NOMO-1 treated with DMSO at 0.1 percent for 48 hours (cell line): ENCODE data around the gene AFDN.

Experiments used
- DNase-seq: peaks from one replicate; lab custom pipeline; 2025; ENCODE audit not compliant: unreplicated experiment; lab: John Stamatoyannopoulos, UW

The AFDN gene

DNA sequence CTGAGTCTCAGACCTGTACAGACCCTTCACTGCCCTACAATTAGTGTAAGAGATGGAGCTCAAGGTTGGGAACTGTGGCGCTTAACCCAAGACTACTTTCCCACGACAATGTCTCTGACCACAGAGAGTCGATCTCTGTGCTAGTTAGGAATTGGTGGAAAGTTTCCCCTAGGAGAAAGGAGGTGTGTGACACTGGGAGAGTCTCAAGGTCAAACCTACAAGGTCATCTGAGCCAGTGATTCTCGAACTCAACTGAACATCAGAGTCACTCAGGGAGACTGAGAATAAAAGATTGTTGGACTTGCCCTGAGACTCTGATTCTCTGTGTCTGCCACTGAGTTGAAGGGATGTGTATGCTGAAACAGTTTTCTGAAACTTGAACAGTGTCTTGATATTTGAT lies 9.7 kb upstream of the AFDN start:
- DNase-seq = no peak

DNA sequence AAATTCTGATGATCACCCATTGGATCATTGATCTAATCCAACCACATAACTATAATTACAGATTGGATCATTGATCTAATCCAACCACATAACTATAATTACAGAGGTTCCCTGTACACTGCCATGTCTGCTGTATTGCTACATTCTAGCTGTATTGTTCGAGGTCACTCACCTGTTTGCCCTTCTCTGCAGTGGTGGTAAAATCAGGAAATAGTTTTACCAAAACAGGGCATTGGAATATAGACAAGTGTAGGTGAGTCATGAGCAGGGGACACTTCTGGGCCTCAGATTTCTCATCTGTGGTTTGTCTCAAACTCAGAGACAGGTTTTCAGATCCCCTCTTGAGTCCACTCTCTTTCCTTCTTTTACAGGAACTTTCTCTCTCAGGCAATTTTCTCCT lies 9.0 kb upstream of the AFDN start:
- DNase-seq = peak; percentile 17

DNA sequence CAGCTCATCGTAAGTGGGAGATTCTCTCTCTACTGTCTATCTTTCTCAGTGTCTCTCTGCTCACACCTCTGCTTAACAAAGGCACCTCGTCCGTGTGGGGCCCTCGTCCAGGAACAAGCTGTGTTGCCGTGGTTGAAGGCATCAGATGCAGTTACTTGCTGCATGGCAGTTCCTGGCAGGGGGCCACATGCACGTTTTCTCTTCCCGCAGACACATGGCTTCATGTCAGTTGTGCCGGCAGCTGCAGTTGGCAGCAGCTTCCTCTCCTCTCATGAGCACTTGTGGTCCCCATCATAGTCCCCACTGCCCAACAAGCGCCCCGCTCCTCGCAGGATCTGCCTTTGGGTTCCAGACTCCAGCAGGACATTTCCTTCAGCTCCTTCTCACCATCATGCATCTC lies 7.1 kb upstream of the AFDN start:
- DNase-seq = no peak

DNA sequence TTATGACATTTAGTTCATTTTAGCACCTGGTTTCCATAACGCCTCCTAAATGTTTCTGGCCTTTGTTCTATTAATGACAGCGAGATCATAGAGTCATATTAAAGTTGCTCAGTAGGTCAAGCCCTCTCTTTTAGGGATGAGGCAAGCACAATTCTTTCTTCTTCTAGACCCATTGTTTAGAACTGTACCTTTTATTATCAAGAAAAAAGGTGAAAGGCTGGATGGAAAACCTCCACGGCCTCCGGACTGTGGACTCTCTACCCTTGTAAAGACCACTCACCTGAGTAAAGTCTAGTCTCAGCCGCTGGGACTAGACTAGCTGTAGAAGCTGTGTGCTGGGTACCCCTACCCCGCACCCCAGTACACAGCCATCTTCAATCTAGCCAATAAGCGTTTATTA lies 6.0 kb upstream of the AFDN start:
- DNase-seq = no peak

DNA sequence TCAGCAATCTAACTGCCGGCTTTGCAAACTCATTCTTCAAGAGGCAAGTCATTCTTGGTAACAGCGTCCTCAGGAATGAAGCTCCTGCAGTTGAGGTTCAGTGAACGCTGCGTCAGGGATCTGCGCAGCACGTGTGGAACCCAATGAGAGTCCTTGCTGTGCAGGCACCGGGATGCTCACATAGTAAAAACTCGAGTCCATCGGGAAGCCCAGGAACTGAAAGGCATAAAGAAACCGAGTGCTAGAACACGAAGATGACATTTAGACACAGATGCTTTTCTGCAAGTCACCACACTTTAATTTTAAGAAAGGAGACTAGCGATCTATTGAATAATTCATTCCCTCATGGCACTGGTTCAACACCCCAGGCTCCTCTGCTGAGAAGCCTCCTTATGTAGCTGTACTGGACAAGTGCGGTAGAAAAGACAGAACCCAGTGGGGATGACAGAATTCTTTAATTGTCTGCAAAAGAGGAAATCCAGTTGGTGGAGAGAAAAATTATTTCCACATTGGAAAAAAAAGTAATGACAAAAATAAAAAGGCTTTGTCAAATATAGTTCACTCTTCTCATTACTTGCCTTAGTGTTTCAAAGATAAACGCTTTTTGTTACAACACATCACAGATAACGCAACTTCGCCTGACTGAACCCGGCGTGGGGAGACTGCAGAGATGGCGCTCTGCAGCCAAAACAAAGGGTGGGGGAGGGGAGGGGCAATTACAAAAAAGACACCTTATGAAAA lies 1.9 kb upstream of the AFDN start:
- peak; percentile 46 for DNase-seq

DNA sequence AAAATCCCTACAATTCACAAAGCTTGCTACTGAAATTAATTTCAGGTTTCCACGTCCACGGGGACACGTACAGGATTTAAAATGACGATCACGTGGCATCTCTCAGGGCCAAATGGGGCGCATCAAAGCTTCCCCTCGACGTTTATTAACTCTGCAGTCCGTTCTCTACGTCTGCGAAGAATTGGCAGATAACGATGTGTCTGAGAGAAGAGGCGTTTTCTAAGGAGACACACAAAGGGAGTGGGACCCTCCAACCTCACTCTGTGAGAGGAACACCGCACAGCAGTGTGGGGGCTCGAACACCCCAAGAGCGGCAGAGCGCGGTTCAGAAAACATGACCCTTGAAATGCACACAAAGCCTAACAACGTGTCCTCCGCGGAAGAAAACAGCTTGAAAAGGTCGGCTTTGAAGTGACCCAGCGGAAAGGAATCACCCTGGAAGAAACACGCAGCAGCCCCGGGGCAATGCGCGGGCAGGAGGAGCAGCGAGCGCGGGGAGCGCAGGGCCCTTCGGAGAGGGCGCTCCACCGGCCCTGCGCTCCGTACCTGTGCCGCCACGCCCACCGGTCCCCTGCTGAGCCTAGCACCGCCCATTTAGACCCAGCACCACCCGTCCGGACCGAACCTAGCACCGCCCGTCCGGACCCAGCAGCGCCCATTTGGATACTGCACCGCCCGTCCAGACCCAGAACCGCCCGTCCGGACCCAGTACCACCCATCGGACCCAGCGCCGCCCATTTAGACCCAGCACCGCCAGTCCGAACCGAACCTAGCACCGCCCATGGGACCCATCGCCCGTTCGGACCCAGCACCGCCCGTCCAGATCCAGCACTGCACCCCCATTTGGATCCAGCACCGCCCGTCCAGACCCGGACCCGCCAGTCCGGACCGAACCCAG lies 1.1 kb upstream of the AFDN start:
- DNase-seq = peak; percentile 20

DNA sequence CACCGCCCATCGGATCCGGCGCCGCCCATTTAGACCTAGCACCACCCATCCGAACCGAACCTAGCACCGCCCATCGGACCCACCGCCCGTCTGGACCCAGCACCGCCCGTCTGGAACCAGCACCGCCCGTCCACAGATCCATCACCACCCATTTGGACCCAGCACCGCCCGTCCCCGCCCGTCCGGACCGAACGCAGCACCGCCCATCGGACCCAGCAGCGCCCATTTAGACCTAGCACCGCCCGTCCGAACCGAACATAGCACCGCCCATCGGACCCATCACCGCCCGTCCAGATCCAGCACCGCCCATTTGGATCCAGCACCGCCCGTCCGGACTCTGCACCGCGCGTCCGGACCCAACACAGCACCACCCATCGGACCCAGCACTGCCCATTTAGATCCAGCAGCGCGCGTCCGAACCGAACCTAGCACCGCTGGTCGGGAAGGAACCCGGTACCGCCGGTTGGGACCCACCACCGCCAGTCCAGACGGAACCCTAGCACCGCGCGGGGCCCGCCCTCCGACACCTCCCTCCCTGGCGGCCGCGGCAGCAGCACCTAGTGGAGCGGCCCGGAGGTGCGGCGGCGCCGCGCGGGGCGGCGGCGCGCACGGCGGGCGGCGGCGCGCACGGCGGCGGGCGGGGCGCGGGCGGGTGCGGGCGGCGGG lies 348 bp upstream of the AFDN start:
- peak; percentile 23 for DNase-seq

DNA sequence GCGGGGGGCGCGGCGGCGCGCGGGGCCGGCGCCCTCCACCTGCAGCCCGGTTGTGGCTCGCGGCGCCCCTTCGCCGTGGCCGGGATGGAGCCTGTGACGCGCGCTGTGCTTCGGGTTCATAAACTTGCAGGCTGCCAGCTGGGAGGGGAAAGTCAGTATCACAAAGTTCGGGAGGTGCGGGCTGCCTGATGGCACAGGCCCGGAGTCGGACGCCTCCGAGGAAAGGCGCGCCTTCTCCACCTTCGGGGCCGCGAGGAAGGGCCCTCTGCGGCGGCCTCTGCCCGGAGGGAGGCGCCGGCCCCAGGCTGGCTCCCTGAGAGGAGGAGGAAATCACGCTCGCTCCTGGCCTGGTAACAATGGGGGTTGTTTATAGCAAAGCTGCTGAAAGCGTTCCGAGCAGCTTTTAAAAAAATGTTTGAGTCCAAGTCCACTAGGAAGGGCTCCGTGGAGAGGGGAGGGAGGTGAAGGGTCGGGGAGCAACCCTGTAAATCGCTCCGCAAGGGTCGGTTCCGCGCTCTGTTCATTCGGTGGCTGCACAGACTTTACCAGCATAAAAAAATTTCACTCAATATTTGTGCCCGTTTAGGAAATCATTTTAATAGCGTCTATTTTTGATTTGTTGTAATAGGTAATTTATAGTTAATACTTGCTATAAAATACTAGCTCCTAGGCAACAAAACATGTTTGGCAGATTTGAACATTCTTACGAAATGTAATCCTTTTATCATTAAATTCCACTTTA lies 1.0 kb downstream of the AFDN start:
- DNase-seq = peak; percentile 12

DNA sequence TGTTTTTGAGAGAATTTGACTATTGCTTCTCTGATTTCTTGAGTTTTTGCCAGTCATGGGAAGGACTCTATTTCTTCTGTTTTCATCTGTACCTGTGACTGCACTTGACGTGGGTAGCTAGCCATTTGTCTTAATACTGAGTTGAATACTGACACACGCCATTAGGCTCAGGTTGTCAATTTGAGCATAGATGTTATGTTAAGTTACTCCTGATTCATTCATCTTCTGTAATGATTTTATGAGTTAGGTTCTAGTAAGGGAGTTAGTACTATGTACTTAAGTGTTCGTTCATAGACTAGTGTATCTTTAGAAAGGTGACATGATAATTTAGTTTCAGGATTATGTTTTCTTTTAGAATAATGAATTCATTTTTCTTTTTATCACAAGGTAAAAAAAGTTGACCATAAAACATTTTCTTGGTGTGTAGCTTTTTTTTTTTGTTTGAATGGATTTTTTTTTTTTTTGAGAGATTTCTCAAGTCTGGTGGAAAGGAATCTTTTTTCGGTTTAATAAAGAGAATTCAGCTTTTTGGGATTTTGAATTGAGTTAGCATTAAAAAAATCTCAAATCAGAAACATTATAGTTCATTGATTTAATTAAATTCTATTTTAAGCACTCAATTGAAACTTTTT lies 1.7 kb downstream of the AFDN start:
- no peak for DNase-seq

DNA sequence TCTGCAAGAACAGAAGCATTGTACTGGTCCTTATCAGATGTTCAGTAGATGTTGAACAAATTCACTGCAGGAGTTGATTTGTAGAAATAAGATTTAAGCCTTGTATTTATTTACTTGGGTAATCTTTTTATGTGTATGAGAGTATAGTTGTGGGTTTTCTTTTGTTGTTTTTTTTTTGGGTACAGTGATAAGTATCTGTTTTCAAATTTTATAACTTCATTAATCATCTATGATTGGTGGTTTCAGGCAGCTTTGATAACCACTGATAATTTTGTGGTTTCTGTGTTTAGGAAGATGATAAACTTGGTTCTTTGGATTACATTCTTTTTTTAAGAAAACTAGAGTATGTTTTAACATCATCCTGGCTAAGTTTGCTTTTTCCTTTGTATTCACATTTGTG lies 2.8 kb downstream of the AFDN start:
- no peak for DNase-seq

DNA sequence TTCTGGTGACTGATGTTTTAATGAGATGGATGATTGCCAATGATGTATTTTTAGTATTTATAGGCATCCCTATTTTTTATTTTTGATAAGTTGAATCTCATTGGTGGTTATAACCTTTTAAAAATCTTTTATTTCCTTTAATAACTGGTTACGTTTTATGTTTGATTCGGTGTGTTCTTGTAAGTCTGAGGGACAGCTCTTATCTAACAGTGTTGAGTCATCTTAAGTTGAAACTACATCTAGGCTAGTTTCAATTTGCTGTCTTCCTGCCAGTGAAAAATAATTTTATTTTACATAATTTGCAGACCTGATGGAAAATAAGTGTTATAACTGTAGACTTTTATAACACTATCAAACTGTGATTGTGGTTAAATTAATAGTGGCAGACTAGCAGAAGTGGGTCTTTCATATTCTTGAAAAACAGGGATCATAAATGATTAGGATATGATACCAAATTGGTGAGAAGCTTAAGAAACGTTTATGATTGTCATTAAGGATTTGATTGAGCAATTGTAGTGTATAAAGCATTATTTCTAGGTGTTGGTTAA lies 4.6 kb downstream of the AFDN start:
- no peak for DNase-seq

DNA sequence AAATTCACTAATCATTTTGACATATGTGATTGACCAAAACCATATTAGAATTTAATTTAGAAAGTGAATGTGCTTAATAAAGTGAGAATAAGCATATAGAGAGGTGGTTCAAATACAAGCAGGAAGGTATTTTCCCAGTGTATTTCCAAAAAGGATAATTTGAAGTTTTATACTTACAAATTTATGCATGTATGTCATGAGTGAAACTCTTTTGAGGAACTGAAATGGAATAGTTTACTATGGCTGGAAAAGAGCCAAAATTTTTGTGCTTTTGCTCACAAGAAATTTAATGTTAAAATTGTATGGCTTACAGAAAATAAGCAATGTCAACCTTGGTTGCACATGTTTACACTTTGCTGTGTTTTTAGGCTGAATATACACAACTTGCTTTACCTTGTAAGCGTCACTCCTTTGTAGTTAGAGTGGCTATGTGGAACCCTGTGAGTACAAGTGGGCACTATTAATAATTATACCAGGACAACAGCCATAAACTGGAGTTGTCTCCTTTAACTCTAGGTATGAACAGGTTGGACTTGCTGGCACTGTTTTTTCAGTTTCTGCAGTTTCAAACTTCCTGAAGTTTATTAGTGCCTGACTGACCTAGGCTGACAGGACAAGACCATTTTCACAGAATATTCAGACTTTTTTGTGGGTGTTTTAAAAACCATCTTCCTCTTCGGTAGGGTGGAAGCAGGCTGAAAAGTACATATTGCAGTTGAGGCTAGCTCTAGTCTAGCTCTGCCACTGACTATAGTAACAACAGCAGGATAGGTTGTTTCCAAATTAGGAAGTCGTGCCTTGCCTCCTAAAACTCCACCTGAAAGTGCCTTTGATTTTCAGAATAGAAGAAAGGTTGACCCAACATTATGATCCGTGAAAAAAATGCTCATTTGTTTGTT lies 6.0 kb downstream of the AFDN start:
- peak; percentile 41 for DNase-seq

DNA sequence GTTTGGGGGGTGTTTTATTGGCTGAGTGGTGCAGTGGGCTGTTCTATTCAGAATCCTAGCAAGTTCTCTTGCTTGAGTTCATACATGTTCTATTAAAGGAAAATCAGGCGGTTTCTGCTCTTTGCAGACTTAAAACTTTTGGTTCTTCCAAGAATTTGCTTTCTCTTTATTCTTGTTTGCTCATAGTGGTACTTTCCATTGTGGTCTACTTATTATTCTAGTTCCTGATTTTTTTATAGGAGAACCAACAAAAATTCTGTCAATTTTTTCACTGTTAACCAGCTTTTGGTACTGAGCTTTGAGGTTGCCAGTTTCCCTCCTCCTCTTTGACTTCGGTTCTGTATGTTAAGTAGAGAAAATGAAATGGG lies 6.7 kb downstream of the AFDN start:
- peak; percentile 29 for DNase-seq

DNA sequence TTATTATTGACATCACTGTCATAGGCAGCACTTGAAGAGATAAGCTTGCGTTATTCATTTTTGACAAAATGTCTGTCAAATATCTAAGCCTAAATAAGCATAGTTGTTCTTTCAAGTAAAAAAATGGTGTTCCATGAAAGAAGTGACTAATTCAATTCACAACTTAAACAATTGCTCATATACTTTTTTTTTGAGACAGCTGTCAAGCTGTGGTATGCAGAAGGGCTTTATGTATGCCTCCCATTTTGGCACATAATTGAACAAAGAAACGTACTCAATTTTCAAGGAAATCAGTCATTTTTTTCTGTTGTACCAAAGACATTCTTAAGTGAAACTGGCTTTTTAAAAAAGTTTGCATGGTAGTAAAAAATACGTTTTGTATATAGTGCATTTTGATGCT lies 8.5 kb downstream of the AFDN start:
- DNase-seq = no peak

DNA sequence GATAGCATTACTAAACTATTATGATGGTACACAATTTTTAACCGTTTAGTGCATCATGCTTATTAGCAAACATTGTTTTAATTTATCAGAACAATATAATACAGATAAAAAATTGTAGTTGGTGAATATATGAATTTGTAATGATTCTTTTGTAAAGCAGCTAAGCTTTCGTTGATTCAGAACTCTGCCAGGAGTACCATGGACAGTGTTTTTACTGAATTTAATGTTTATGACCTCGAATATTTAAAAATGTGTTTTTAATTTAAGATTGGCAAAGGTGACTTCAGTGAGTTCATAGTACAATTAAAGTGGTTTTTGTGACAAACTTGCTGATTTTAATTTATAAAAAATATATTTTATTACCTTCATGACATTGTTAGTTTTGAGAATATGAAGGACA lies 10.0 kb downstream of the AFDN start:
- no peak for DNase-seq

DNA sequence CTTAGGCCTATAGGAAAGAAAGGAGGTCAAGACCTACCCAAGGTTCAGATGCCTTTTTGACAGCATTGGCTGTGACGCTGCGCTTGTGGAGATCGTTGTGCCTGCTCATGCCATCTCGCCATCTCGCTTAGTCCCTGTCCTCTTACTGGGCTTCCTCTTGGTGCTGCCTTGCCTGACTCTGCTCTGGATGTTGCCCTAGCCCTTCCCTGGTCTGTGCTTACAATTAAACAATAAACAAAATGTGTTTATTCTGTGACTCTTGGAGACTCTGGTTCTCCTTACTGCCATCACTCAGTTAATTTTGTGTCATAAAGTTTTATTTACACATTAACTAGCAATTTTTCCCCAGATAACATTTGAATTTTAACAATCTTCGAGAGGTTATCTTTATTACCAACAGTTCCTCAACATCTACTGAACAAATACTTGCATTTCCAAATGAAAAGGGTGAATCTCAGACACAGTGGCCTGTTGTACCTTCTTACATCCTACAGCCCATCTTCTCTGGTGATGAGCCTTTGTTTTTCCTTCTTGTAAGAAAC lies 11.6 kb downstream of the AFDN start:
- DNase-seq = no peak

DNA sequence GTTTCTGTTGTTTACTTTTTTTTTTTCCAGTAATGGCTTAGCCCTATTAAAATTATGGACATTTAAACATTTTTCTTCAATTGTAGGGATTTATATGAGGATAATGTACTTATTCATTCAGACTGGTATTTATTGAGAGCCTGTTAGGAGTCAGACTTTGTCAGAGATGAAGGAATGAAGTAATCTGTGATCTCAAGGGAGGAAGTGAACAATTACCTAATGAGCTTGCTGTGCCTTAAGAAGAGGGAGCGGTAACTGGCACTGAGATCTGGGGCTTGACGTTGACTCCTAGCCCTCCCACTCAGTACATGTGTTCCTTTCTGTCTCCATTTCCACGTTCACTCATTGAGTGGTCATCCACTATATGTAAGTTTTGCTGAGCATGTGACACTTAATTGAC lies 12.6 kb downstream of the AFDN start:
- DNase-seq = peak; percentile 56

DNA sequence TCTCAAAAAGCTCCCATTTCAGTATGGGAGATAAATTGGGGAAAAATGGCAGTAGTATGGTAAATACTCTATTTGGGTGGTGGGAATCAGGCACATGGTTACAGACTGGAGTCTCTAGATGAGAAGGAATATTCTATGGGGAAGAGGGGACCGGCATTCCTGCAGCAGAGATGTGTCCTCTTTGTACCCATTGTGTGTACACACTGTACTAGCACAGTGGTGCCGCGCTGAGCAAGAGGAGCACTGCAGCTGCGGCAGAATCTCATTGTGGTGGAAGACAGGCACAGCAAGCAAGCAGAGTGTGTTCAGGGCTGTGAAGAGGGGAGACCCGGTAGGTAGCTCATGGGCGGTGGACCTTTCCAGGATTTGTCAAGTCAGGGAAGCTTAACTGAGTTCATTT lies 13.0 kb downstream of the AFDN start:
- no peak for DNase-seq

DNA sequence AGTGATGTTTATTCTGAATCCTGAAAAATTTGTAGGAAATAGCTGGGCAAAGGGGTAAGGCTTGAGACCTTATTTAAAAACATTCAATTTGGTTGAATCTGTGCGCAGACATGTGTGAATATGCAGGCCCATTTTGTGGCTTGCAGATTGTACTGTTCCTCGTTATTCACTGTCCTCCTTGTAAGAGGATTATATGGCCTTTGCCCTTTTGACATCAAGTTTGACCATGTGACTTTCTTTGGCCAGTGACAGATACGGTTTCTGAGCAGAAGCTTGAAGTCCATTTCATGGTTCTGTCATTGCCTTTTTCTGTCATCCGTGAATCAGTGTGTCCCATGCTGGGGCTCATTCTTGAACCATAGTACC lies 13.4 kb downstream of the AFDN start:
- no peak for DNase-seq
